PFSK-1 (cell line): ENCODE data around the gene KAZN.

Experiments used
- POLR2AphosphoS5 ChIP-seq: IDR thresholded peaks from 2 replicates; pipeline ENCODE4 v1.6.1; 2012; ENCODE audit warnings: low read depth, mild to moderate bottlenecking, control low read depth, low read length, moderate library complexity
- TAF1 ChIP-seq: IDR thresholded peaks from 2 replicates; pipeline ENCODE4 v1.6.1; 2012; ENCODE audit warnings: low read length, control low read depth, borderline replicate concordance; ENCODE audit not compliant: insufficient read depth
- TF ChIP-seq, protein P1 (sequence below), 2 experiments: IDR thresholded peaks; 2 replicates each; pipeline versions ENCODE4 v1.6.1 to v1.8.0; 2011 to 2012; ENCODE audit warnings: low read depth in 2 of 2, low read length in 2 of 2, control low read depth in 1 of 2, inconsistent platforms in 1 of 2, mild to moderate bottlenecking in 1 of 2, moderate library complexity in 1 of 2; ENCODE audit not compliant: insufficient read depth in 1 of 2

DNA sequence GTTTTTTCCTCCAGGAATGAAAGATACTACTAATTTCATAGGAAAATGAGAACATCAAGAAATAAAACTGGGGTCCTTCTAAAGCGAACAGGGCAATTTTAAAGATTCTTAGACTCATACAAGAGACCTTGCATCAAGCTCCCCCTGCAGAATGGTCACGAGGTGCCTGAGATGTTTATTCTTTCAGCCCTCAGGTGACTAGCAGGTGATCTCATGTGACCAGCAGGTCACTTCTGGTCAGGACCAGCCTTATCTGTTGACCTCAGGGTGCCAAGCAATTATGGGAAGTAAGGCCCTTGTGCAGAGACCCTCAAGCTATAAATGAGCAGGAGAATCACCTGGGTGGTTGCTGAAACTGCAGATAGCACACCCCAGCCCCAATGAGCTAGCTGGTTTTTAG is 534.5 kb downstream of the KAZN start:
- TF ChIP-seq, protein P1, sequence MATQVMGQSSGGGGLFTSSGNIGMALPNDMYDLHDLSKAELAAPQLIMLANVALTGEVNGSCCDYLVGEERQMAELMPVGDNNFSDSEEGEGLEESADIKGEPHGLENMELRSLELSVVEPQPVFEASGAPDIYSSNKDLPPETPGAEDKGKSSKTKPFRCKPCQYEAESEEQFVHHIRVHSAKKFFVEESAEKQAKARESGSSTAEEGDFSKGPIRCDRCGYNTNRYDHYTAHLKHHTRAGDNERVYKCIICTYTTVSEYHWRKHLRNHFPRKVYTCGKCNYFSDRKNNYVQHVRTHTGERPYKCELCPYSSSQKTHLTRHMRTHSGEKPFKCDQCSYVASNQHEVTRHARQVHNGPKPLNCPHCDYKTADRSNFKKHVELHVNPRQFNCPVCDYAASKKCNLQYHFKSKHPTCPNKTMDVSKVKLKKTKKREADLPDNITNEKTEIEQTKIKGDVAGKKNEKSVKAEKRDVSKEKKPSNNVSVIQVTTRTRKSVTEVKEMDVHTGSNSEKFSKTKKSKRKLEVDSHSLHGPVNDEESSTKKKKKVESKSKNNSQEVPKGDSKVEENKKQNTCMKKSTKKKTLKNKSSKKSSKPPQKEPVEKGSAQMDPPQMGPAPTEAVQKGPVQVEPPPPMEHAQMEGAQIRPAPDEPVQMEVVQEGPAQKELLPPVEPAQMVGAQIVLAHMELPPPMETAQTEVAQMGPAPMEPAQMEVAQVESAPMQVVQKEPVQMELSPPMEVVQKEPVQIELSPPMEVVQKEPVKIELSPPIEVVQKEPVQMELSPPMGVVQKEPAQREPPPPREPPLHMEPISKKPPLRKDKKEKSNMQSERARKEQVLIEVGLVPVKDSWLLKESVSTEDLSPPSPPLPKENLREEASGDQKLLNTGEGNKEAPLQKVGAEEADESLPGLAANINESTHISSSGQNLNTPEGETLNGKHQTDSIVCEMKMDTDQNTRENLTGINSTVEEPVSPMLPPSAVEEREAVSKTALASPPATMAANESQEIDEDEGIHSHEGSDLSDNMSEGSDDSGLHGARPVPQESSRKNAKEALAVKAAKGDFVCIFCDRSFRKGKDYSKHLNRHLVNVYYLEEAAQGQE (IDR thresholded peaks at IDR 0.05; ENCODE audit: insufficient read depth in 1 of 2, low read depth in 2 of 2, low read length in 2 of 2) = no peak
- TF ChIP-seq TAF1 = no peak
- no peak for TF ChIP-seq POLR2AphosphoS5
